GM23248 (cell line): ENCODE results near the gene CSKMT.

Experiments used
- EZH2 ChIP-seq: fragments of 200-600 bp; sonication (generic); IDR thresholded peaks from 2 replicates; pipeline ENCODE4 v1.6.1; 2018; ENCODE audit warnings: antibody characterized with exemption, mild to moderate bottlenecking; ENCODE audit not compliant: insufficient read depth, poor library complexity, severe bottlenecking
- EZH2phosphoT487 ChIP-seq: fragments of 200-600 bp; sonication (generic); IDR thresholded peaks from 2 replicates; pipeline ENCODE4 v1.6.1; 2018; ENCODE audit warnings: antibody characterized with exemption, moderate library complexity, mild to moderate bottlenecking, low read depth; ENCODE audit not compliant: insufficient read depth

- TF ChIP-seq EZH2phosphoT487 = no peak
- TF ChIP-seq EZH2 = no peak
These were observed 19.5 kb upstream of the CSKMT start for GRCh38 chr11:62645671-62645945.
